HAP-1 (cell line): ENCODE data around the gene RAB25.
"Not testable (repeated sequence)": the region's sequence is repeated elsewhere in the genome, so short reads cannot be mapped to it uniquely, and the experiment has no call there.

Experiments
- DNase-seq, 2 experiments: peaks; one replicate each; pipeline ENCODE4 v3.0.0-alpha.2; 2016 to 2020; ENCODE audit warnings: low spot score in 2 of 2
- H3K27me3 ChIP-seq: fragments of 250-450 bp; sonication (Bioruptor Pico); 2 replicates; pipeline ENCODE4 v1.5.1; 2020; ENCODE audit warnings: low read depth, mild to moderate bottlenecking, moderate library complexity
- H3K36me3 ChIP-seq: fragments of 250-450 bp; sonication (Bioruptor Pico); replicated peaks from 2 replicates; pipeline ENCODE4 v1.5.1; 2020; ENCODE audit warnings: mild to moderate bottlenecking
- H3K4me1 ChIP-seq: fragments of 250-450 bp; sonication (Bioruptor Pico); 2 replicates; pipeline ENCODE4 v1.5.1; 2020; ENCODE audit warnings: mild to moderate bottlenecking
- H3K4me3 ChIP-seq: fragments of 250-450 bp; sonication (Bioruptor Pico); 2 replicates; pipeline ENCODE4 v1.5.1; 2020; ENCODE audit warnings: mild to moderate bottlenecking, moderate library complexity
- H3K9me3 ChIP-seq: fragments of 250-450 bp; sonication (Bioruptor Pico); 2 replicates; pipeline ENCODE4 v1.5.1; 2020; ENCODE audit warnings: mild to moderate bottlenecking, moderate library complexity
- in situ Hi-C: fragments of 300-500 bp; cut with MboI; formaldehyde crosslinking; loops from 3 replicates; pipeline ENCODE4 v1.14.3; 2020; ENCODE audit warnings: low sequenced_read_pairs, inconsistent platforms, mixed read lengths

Gene RAB25

DNA sequence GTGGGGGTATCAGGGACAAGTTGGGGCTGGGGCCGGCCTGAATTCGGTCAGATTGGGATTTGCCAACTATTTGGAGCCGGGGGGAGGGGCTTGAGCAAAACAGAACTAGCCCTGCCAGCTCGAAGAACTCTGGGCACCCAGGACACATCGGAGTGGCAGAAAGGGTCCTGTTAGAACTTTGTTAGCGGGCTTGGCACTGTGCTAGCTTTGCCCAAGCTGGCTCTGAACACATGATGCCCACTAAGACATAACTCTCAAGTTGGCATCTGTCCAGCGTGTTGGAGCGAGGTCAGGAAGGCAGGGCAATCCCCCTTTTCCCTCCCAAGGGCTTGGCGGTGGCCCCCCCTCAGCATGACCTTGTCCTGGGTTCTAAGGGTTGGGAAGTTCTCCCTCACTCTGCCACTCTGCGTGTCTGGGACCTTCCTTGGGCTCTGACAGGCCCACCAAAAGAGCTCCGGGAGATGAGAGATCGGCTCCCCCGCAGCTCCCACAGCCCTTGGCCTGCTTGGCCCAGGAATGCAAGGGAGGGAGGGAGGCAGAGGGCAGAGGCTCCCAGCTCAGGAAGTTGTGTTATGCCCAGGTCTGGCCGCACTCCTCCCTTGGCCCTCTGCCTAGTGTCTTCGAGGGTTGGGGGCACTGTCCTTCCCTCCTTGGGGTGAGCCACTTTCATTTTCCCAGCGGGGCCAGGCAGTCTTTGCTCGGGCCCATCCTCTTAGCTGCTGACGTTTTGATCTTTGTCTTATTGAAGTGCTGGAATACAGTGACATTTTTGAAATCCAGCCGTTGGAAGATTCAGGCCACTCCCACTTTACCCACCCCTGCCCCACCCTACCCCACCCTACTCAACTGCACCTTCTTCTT is 54.8 kb downstream of the RAB25 start:
- no peaks in the 10 kb centered on the region for H3K27me3 ChIP-seq
- in situ Hi-C loops = no loop called here
- peak; percentile 46 to 72 for DNase-seq
- H3K4me3 ChIP-seq = peak overlapping the region; percentile 81
- peaks cover 24% of the 10 kb centered on the region for H3K36me3 ChIP-seq
- peaks cover 15% of the 10 kb centered on the region for H3K4me1 ChIP-seq
- no peaks in the 10 kb centered on the region for H3K9me3 ChIP-seq

GRCh38 chr1:156116731-156117130 is 55.8 kb downstream of the RAB25 start:
- in situ Hi-C loops, H3K27me3 ChIP-seq, H3K9me3 ChIP-seq, DNase-seq: not testable (repeated sequence)
- peaks cover 28% of the 10 kb centered on the region for H3K36me3 ChIP-seq
- peak overlapping the region; percentile 81 for H3K4me3 ChIP-seq
- peaks cover 16% of the 10 kb centered on the region for H3K4me1 ChIP-seq

DNA sequence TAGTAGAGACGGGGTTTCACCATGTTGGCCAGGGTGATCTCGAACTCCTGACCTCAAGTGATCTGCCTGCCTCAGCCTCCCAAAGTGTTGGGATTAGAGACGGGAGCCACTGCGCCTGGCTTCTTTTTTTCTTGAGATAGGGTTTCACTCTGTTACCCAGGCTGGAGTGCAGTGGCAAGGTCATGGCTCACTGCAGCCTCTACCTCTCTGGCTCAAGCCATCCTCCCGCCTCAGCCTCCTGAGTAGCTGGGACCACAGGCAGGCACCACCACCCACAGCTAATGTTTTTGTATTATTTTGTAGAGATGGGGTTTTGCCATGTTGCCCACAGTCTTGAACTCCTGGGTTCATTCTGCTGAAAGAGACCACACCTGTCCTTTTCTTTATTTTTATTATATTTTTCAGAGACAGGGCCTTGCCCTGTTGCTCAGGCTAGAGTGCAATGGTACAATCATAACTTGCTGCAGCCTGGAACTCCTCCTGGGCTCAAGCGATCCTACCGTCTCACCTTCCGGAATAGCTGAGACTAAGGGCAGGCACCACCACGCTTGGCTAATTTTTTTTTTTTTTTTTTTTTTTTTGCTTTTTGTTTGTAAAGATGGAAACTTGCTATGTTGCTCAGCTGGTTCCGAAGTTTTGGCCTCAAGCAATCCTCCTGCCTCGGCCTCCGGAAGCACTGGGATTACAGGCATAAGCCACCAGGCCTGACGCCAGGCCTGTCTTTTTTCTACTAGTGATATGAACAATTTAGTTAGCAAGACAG is 56.6 kb downstream of the RAB25 start:
- in situ Hi-C loops = no loop called here
- peaks cover 34% of the 10 kb centered on the region for H3K36me3 ChIP-seq
- no peak overlapping the region for H3K4me3 ChIP-seq
- peaks cover 24% of the 10 kb centered on the region for H3K4me1 ChIP-seq
- no peak for DNase-seq
- H3K27me3 ChIP-seq = no peaks in the 10 kb centered on the region
- no peaks in the 10 kb centered on the region for H3K9me3 ChIP-seq

GRCh38 chr1:156118177-156118868 is 57.4 kb downstream of the RAB25 start:
- Histone ChIP-seq H3K27me3 (no peaks in the 10 kb centered on the region), H3K4me1 (peaks cover 31% of the 10 kb centered on the region), H3K9me3 (no peaks in the 10 kb centered on the region), H3K36me3 (peaks cover 34% of the 10 kb centered on the region), H3K4me3 (no peak overlapping the region)
- in situ Hi-C loops = no loop called here
- no peak for DNase-seq

GRCh38 chr1:156119503-156120209 is 58.7 kb downstream of the RAB25 start:
- H3K9me3 ChIP-seq = no peaks in the 10 kb centered on the region
- H3K27me3 ChIP-seq = no peaks in the 10 kb centered on the region
- DNase-seq = no peak
- H3K4me1 ChIP-seq = peaks cover 38% of the 10 kb centered on the region
- in situ Hi-C loops = no loop called here
- H3K36me3 ChIP-seq = peaks cover 34% of the 10 kb centered on the region
- H3K4me3 ChIP-seq = no peak overlapping the region
